T-helper 2 cell treated with Interferon-gamma antibody and Interleukin-4, amounts not matched to agents 5 μg/mL and 100 μg/mL, for 36 hours (primary cell): ENCODE measurements around the gene AP2M1.

Experiments
- DNase-seq: peaks from one replicate; pipeline ENCODE4 v3.0.0; 2021; ENCODE audit warnings: low spot score
- H3K27ac Mint-ChIP-seq: one replicate; pipeline ENCODE4 v1.8.0; 2021; ENCODE audit warnings: mild to moderate bottlenecking, mixed read lengths
- H3K27me3 Mint-ChIP-seq: one replicate; pipeline ENCODE4 v1.8.0; 2021; ENCODE audit warnings: low read depth, mixed read lengths
- H3K36me3 Mint-ChIP-seq: one replicate; pipeline ENCODE4 v1.8.0; 2021; ENCODE audit warnings: low read depth, mixed read lengths
- H3K4me1 Mint-ChIP-seq: one replicate; pipeline ENCODE4 v1.8.0; 2021; ENCODE audit warnings: low read depth, mixed read lengths
- H3K4me3 Mint-ChIP-seq: one replicate; pipeline ENCODE4 v1.8.0; 2022; ENCODE audit warnings: mild to moderate bottlenecking, moderate library complexity, mixed read lengths
- H3K9me3 Mint-ChIP-seq: one replicate; pipeline ENCODE4 v1.8.0; 2021; ENCODE audit warnings: mixed read lengths

AP2M1 gene

DNA sequence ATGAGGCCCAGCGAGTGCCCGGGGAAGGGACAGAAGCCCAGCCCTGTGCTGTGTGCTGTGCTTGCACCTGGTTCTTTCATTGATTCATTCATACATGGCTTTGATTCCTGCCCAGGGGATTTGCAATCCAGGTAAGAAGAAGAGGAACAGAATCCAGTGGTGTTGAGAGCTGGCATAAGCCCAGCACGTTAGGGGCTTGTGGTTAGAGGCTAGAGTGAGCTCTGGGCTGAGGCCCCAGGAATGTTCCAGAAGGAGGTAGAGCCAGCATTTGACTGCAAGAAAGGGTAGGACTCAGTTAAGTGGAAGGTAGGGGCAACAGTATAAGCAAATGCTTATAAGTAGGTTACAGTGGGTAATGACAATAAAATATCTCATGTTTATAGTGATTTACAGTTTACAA is 57.0 kb downstream of the AP2M1 start:
- H3K9me3 Mint-ChIP-seq: no peaks in the 10 kb centered on the region
- H3K27me3 Mint-ChIP-seq: peaks cover 42% of the 10 kb centered on the region

DNA sequence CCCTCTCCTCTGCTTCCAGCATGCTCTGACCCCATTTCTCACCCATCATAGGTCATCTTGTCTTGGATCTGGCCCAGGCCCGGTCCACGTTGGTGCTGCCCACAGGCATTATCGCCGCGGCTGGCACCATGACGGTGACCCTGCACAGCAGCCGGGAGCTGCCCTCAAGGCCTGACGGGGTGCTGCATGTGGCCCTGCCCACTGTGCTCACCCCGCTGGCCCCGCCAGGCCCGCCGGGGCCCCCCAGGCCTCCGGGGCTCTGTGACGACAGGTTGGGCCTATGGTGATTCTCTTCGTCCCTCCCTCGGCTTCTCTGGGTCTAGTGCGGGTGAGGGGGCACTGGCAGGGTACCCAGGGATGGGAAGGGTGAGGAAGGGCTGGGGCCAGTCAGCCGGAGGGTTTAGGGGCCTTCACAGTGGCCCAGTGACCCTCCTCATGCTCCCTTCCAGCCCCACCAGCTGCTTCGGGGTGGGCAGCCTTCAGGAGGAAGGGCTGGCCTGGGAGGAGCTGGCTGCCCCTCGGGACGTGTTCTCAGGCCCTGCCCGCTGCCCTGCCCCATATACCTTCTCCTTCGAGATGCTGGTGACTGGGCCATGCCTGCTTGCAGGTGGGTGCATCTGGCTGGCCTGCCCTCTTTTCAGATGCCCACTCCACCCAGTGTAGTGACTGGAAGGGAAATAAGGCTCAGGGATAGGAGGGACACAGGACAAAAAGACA is 58.6 kb downstream of the AP2M1 start:
- no peaks in the 10 kb centered on the region for H3K36me3 Mint-ChIP-seq
- no peak overlapping the region for H3K4me3 Mint-ChIP-seq
- peaks cover 4% of the 10 kb centered on the region for H3K4me1 Mint-ChIP-seq

More for the DNA sequence above, 57.0 kb downstream of the AP2M1 start:
- Mint-ChIP-seq H3K27ac (no peak overlapping the region), H3K4me1 (peaks cover 4% of the 10 kb centered on the region), H3K4me3 (peak overlapping the region; percentile 32), H3K36me3 (no peaks in the 10 kb centered on the region)
- DNase-seq: no peak

More for the DNA sequence above, 58.6 kb downstream of the AP2M1 start:
- H3K27ac Mint-ChIP-seq: no peak overlapping the region
- H3K9me3 Mint-ChIP-seq: no peaks in the 10 kb centered on the region
- no peak for DNase-seq
- peaks cover 31% of the 10 kb centered on the region for H3K27me3 Mint-ChIP-seq
